Measurements from ENCODE around the gene KIZ.

KIZ gene

DNA sequence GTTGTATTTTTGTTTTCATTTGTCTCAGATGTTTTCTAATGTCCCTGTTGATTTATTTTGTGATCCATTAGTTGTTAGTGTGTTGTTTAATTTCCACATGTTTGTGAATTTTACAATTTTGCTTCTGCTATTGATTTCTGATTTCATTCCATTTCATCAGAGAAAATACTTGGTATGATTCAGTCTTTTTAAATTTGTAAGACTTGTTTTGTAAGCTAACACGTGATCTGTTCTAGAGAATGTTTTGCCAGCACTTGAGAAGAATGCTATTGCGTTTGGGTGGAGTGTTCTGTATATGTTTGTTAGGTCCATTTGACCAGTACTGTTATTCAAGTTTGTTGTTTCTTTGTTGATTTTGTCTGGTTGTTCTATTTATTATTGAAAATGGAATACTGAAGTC is 53.9 kb downstream of the KIZ start:
- DNase-seq (ENCODE audit: low read depth): no peak

DNA sequence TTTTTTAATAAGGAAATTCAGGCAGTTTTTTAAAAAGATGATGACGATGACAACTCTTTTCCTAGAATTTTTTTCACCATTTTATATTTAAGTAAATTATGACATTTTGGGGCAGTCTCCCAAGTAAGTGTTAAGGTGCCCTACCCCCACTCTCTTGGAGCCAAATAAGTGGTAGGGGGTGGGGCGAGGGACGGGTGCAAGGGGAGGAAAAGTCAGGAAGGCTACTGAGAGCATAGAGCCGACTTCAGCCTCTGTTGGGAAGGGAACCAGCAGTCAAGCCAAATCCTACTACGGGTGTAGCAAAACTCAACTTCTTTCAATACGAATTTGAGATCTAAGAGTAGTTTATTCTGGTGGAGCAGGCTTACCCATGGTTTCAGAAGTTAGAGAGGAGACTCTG is 54.4 kb downstream of the KIZ start:
- DNase-seq (ENCODE audit: low read depth): no peak

DNA sequence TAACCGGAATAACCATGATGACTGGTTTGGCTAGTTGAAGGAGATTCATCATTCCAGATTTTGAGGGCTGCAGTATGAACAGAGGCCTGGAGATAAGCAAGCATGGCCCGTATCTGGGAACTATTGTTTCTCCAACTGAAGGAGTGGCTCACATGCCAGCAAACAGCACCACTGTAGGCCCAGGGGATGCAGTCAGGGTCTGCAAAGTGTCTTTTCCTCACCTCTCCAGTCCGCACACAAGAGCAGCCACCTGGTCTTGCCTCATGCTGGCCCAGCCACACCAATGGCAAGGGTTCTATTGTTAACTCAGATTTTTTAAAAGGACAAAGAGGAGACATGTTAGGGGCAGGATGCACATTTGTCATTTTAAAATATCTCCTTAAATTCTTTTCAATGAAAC is 55.1 kb downstream of the KIZ start:
- no peak for DNase-seq (ENCODE audit: low read depth)

DNA sequence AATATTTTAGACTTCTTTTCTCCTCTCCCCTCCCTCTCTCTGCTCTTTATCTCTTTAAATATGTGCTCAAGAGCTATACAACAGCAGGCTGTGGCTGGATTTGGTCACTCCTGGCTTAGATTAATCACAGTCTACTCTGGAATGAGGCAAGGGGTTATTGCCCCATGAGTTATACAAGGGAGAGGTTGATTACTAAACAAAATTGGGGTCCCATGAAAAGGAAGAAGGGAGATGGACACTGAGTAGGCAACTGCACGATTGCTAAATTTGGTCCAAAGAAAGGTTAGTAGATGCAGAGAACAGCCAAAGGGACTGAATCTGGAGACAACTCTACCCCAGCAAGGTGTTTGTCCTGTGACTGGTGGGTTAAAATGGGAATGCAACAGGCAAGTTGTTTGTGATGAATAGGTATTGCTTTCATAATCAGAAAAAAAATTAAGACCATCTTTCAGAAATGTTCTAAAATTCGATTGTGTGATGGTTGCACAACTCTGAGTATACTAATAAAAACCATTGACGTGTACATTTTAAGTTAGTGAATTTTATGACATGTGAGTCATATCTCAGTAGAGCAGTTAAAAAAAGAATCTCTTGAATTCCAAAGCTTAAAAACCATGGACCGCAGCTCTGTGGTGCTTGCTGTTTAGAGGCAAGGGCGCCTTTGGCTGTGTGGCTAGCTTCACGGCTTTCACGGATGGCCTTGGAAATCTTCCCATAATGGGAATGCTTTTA is 57.1 kb downstream of the KIZ start:
- no peak for DNase-seq (ENCODE audit: low read depth)

DNA sequence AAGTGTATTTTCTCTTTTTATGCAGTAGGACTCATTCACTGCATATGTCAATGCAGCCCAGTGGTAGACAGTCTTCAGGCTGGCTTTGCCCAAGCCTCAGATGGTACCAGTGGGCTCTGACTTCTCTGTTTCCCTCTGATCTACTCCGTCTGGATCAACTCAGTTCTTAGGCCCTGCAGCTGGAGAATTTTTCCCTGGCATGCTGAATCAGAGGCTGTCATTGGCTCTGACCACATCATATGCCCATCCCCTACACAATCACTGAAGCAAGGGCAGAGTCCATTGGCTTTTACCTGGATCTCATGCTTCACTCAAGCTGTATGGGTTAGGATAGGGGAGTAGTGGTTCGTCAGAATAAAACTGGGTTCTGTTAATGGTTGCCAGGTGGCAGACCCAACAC is 57.8 kb downstream of the KIZ start:
- DNase-seq (ENCODE audit: low read depth): no peak

DNA sequence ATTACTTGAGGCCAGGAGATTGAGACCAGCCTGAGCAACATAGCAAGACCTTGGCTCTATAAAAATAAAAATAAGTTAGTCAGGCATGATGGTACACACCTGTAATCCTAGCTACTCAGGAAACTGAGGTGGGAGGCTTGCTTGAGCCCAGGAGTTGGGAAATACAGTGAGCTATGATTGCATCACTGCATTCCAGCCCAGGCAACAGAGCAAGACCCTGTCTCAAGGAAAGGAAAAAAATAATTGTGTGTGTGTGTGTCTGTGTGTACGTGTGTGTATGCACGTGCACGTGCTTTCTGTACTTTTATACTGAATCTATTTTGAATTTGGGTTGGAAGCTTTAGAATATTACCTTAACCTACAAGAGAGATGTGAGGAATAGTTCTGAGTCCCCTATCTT is 58.9 kb downstream of the KIZ start:
- DNase-seq (ENCODE audit: low read depth): no peak

DNA sequence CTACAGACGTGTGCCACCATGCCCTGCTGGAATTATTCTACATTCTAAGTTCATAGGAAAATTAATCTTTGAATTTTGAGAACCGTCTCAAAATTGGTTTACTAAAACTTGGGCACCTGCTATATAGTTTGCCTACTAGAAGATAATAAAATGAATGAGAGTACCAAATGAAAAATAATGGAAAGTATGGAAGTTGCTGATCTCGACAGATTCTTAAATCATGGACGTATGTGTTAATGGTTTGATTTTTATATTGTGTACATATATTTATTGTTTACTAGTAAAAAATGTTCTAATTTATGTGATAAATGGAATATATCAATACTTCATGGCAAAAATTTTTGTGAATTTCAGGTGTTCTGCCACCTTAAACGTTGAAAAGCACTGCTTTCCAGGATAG is 60.0 kb downstream of the KIZ start:
- no peak for DNase-seq (ENCODE audit: low read depth)

DNA sequence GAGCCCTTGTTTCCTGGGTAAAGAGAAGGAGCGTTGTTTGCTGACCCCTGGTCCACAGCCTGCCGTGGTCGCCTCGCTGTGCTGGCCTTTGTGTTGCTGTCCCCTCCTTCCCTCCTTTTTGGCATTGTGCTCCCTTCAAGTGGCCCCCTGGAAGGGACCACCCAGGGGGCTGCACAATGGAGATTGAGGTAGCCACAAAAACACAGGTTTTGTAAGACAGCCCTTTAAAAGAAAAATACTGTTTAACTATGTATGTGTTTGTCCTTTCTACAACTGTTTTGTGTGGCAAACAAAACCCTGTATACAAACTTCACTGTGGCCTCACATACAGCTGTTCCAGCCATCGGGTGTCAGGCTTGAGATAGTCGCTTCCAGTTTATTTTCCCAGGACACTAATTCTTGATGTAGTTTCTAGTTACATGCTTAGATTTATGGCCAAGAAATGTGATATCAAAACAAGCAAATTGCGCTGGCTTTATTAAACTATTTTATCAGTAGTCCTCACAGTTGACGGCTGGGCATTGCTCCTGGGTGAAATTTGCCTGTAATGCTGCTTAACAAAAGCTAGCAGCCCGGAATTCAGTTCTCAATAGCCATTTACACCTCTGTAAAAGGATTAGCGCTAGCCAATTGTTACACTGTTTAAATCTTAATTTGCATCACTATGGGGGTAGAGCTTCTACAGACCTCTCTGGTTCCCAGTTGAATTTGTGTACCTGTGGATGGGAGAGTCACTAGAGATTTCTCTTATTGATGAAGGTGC is 64.1 kb downstream of the KIZ start:
- no peak for DNase-seq (ENCODE audit: low read depth)

DNA sequence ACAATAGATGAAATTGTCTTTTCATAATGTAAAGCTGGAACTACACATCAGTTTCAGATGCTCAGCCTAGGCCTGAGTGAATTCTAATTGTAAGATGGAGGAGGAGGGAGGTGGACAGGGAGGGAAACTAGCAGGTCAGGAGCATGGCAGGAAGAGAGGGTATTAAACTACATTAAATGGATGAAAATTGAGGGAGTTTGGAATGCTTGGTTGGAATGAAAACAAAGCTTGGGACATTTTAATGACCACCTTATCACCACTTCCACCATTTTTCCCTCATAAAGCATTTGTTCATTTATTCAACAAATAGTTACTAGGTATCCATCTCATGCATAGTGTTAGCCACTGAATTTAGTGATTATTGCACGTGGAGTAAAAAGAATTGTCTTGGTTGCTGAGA is 65.0 kb downstream of the KIZ start:
- DNase-seq (ENCODE audit: low read depth): no peak

DNA sequence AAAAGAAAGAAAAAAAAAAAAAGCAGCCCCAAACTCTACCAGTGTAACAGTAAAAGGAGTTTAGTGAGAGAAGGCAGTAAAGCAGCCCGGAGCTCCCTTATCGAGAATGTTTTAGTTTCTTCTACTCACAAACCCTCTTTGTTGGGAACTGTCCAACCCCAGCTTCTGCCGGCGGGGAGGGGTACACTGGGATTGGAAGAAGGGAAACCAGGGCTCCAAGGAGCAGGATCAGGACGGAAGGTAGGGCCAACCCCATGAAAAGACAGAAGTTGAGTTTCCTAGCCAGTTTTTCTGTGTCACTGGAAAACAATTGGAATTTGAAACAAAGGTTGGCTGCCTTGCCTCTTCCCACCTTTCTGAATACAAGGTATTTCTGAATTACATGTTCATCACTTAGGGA is 66.0 kb downstream of the KIZ start:
- no peak for DNase-seq (ENCODE audit: low read depth)

DNA sequence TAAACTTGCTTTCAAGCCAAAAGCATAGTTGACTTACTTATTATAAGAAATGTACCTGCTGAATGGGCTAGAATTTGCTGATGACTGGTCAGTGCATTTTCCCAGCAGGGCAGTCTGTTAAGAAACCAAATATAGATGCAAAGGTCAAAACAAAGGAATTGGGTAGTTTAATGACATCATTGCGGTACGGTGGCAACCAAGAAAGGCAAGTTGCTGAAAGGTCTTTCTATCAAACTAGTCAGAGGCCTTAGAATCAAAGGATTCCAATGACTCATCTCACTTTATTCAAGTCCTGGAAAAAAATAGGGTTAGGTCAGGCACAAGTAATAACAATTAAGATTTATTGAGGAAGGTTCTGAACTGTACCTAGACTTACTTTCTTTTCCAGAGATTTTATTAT is 76.4 kb downstream of the KIZ start:
- no peak for DNase-seq (ENCODE audit: low read depth)

DNA sequence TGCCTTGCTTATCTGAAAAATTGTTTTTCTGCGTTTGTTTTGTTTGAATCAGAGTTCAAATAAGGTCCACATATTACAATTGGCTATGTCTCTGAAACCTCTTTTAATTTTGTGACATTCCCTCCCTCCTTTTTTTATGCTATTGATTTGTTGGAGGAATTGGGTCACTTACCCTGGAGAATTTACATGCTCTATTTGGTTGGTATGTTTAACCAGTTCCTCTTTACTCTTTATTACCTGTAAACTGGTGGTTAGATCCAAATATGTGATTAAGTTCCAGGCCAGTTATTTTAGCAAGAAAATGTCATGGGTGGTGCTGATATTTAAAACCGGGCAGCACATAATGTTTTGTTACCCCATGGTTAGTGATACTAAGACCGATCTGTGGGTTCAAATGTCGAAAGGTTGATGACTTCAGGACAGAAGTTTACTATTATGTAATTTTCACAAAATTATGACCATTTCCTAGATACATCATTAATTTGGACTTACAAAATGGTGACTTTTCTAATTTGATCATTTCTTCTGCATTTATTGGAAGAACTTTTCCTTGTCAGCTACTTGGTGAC is 77.3 kb downstream of the KIZ start:
- DNase-seq (ENCODE audit: low read depth): no peak

DNA sequence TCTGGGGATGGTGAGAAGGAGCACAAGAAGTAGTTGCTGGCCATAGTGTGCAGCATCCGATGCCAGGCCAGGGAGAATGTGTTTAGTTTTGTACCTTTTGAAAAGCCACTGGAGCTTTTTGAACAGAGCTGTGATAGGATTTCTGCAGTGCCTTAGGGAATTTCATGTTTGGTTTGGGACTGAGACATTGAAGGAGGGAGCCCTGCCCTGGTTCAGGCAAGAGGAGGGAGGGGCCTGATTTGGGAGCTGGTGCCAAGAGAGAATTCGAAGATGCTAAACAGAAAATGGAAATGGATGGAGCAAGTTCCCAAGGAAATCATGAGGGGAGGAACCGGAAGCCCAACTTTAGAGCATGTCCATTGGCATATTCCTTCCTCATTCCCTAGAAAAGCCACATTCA is 80.7 kb downstream of the KIZ start:
- no peak for DNase-seq (ENCODE audit: low read depth)

DNA sequence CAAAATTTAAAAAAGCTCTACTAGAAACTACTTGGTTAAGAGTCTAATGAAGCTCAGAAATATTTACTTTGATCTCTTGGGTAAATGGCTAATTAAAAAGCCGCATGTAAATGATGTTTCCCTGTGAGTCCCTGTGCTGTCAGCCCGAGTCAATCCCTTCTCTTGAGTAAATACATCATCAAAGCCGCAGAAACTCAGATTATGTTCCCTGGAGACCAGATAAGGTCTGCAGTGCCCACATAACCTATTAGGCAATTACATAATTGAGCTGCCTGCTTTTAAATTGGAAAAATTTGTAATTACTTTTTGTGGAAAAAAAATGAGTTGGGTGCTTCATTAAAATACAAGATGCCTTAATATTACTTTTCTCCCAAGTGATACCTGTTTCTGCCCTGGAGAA is 83.1 kb downstream of the KIZ start:
- no peak for DNase-seq (ENCODE audit: low read depth)

DNA sequence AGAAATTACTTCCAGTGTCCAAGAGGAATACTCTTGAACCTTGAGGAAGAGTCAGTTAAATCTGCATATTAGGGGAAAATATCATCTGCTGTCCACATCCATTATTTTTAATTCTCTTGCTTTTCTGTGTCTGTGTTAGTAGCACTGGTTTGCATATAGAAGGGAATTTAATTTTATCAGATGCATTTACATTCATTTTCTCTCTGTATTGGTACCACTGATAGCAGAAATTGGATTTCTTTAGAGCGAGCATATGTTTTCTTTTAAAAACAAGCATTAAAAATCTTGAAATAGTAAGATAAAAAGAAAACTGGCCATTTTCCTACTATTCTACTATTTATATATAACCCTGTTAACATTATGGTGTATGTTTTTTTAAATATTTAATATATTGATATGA is 83.8 kb downstream of the KIZ start:
- DNase-seq (ENCODE audit: low read depth): no peak

DNA sequence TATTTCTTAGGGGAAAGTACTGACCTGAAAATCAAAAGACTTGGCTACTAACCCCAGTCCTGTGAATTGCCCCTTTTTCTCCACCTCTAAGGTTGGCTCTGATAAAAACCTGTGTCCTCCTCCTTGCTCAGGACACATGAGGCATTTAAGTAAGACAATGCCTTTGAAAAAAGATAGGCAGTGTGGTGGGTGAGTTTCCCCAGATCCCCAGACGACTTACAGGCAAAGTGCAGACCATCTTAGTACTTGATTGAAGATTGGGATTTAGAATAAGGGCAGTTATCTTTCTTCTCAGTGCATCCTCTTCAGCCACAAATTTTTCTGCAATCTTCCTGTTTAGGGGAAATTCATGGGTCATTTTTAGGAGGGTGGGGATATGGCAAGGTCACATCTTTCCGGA is 87.8 kb downstream of the KIZ start:
- DNase-seq (ENCODE audit: low read depth): peak; percentile 53

DNA sequence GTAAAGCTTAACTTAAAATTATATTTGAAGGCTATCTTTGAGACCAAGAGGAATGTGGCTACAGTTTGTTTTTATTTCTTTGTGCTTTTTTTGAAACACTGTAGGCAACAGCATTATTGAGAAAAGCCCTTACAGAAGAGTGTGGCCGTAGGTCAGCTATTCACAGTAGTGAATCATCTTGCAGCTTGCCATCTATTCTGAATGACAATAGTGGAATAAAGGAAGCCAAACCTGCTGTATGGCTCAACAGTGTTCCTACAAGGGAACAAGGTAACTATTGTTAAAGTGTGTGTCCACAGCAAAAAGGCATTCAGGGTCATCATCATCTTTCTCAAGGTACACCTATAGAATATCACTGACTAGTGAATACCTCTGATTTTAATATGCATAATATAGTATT is 88.5 kb downstream of the KIZ start:
- no peak for DNase-seq (ENCODE audit: low read depth)

DNA sequence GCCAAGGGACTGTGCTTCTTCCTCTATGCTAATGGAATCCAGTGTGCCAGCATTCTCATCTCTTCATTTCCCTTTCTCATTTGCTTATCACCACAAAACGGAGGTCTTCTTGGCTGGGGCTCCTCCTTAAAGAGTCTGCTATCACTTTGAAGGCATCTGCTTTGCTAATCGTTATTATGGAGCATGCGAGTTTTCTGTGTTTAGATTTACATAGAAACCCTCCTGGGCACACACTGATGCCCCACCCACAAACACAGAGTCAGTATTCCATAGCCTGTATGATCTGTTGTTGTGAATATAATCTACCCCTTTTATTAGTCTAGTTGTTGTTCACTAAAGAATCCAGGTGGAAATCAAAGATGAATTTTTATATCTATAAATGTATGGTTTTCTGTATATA is 93.8 kb downstream of the KIZ start:
- peak; percentile 43 for DNase-seq (ENCODE audit: low read depth)

DNA sequence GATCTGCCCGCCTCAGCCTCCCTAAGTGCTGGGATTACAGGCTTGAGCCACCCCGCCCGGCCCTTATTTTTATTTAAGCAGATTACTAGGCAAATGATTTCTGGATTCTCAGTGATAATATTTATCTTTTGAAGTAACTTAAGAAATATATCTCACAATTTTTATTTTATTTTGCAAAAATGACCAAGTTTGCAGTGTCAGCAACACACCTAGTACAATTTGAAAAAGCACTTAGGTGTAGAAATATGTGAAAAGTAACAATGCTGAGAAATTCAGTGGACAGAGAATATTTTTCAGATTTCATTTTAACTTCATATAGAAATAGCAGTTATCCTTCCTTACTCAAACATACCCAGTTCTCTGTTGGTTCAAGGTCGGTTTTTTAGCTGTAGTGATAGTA is 98.3 kb downstream of the KIZ start:
- DNase-seq (ENCODE audit: low read depth): no peak

DNA sequence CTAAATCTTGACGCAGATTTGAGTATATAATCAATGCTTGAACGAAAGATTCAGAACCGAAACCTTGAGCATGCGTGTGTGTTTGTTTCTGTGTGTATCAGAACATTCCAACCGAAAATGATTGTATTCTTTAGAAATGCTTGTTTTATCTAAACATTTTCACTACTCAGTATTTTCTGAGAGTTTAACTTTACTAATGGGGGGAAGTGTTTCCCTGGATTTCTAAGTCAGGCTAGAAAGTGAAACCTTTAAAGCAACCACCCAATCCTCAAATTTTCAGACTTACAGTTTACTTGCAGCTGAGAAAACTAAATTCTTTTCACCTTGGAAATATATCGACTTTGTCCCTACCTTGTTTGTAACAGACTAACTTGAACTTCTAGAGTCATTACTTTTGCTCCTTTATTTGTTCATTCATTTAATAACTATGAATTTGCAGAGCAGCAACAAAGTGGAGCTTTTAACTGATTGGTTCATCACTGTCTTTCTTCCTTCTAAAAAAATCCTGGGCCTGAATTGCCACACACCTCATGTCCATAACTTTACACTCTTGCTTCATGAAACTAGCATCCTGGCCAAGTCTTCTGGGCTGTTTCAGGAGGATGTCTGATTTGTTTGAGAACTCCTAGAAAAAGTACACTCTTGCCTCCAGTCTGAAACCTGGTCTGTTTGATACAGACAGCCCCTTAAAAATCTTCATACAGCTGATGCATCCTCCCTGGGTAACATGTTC is 99.5 kb downstream of the KIZ start:
- no peak for DNase-seq (ENCODE audit: low read depth)

DNA sequence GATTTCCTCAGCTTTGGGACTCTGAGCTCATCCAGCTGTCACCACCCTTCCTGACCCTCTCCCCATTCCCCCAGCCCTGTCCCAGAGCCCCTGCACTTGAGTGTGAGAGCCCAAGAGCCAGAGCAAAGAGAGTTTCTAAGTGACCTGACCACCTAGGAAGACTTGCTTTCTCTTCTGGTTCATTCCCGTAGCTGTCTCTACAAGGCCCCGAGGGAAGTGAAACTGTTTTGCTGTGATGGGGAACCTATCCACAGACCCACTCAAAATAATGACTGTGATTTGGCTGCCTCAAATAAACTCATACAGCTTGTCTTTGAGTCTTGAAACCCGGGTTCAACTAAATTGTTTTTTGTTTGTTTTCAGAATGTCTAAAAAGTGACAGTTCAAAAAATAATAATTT is 102.6 kb downstream of the KIZ start:
- DNase-seq (ENCODE audit: low read depth): no peak

DNA sequence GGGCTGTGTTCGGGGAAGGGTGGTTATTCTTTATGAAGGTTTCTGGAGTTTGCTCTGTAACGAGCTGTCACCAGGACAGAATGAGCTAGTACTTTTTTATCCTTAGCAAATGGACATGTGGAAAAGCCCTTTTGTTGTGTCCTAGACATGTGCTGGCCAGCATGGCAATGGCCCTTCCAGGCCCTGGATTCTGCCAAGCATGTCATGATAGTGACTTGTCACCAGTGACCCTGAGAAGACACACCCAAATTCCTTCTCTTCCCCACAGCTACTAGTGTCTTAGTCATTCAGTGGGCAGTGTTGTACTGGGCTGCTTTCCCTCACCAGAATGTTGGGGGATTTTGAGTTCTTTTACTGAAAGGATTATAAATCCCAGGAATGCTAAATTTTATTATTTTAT is 103.3 kb downstream of the KIZ start:
- DNase-seq (ENCODE audit: low read depth): no peak

DNA sequence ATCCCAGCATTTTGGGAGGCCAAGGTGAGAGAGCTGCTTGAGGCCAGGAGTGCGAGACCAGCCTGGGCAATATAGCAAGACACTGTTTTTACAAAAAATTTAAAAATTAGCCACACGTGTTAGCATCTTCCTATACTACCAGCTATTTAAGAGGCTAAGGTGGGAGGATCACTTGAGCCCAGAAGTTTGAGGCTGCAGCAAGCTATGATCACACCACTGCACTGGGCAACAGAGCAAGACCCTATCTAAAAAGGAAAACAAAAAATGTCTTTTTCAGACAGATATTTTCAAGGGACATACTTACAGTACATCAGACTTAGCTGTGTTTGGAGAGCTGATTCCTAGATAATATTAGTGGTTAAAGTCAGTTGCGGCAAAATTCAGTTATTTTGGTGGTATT is 104.3 kb downstream of the KIZ start:
- no peak for DNase-seq (ENCODE audit: low read depth)

Data from CMK (cell line).